Thyroid gland (tissue), 4 donors: ENCODE results near the gene KIAA1671.

Experiments
- CTCF ChIP-seq, 6 experiments: fragments of 200-600 bp in 3 of 6; fragments of 450-650 bp in 3 of 6; sonication (generic) in 3 of 6; IDR thresholded peaks; one replicate each; pipeline ENCODE4 v1.5.1; 2016 to 2019; ENCODE audit warnings: antibody characterized with exemption in 6 of 6, mild to moderate bottlenecking in 2 of 6, inconsistent platforms in 1 of 6, moderate library complexity in 1 of 6
- POLR2A ChIP-seq, 2 donors: fragments of 450-650 bp; IDR thresholded peaks; one replicate each; pipeline ENCODE4 v1.6.1; 2017; ENCODE audit warnings: antibody characterized with exemption in 2 of 2, mild to moderate bottlenecking in 2 of 2, moderate library complexity in 1 of 2

GRCh38 chr22:25112538-25113253 is 160.2 kb downstream of the KIAA1671 start:
- TF ChIP-seq CTCF (IDR thresholded peaks at IDR 0.05) (no peak), POLR2A (IDR thresholded peaks at IDR 0.05) (no peak)
